GM12878 (cell line): ENCODE data around the gene CHST5. TPM values are rescaled to one million over a fixed set of nuclear protein-coding genes. Genes with fewer than 3 reads are reported as not detected.

Experiments
- ATAC-seq: fragments of 200-7000 bp; cut with Tn5 transposase; 3 replicates; pipeline ENCODE4 v1.9.1; 2020; ENCODE audit warnings: mild to moderate bottlenecking, moderate library complexity
- BruUV-seq: library from RNA; stranded (reverse); fragments of 400-500 nt; replicated peaks from 2 replicates; lab custom pipeline; 2021; lab: Mats Ljungman, UMichigan
- CTCF ChIA-PET: fragments of 300-600 bp; sonication (Branson Sonifier 250); formaldehyde crosslinking; extraction: SDS; loops from one replicate; lab custom pipeline; 2021; ENCODE audit warnings: inconsistent platforms; lab: Yijun Ruan, JAX
- POLR2A ChIA-PET: fragments of 350-600 bp; formaldehyde crosslinking; extraction: SDS; loops from one replicate; lab custom pipeline; 2021; ENCODE audit warnings: inconsistent platforms; lab: Charles Lee
- RAD21 ChIA-PET: fragments of 300-600 bp; sonication (Branson Sonifier 250); formaldehyde crosslinking; loops from one replicate; lab custom pipeline; 2023; ENCODE audit warnings: antibody characterized with exemption; ENCODE audit not compliant: unreplicated experiment; lab: Charles Lee
- SMC1A ChIA-PET: fragments of 300-600 bp; sonication (Branson Sonifier 250); formaldehyde crosslinking; loops from one replicate; lab custom pipeline; 2023; ENCODE audit not compliant: unreplicated experiment, uncharacterized antibody; lab: Charles Lee
- DNase-seq: peaks from one replicate; pipeline ENCODE4 v3.0.0-alpha.2; 2011; ENCODE audit warnings: low read depth, low spot score
- FAIRE-seq: peaks from 3 replicates; lab custom pipeline; 2011; peaks lifted over from hg19 to GRCh38; lab: Jason Lieb, UNC
- H2AFZ ChIP-seq: 2 replicates; pipeline ENCODE4 v1.6.0; 2011; ENCODE audit warnings: low read depth, low read length, control low read depth; ENCODE audit not compliant: control insufficient read depth
- H3K27ac ChIP-seq: 2 replicates; pipeline ENCODE4 v1.5.1; 2011; ENCODE audit warnings: control low read depth; ENCODE audit not compliant: control insufficient read depth, insufficient read depth
- H3K27me3 ChIP-seq, 2 experiments: replicated peaks in 1 of 2; 2 replicates each; pipeline versions ENCODE4 v1.6.0 to v1.6.1; 2011; ENCODE audit warnings: low read length in 1 of 2; ENCODE audit not compliant: control insufficient read depth in 2 of 2, insufficient read depth in 2 of 2
- H3K36me3 ChIP-seq, 2 experiments: 2 replicates each; pipeline ENCODE4 v1.5.1; 2011; ENCODE audit warnings: low read length in 1 of 2; ENCODE audit not compliant: control insufficient read depth in 2 of 2, insufficient read depth in 2 of 2
- H3K4me1 ChIP-seq: 2 replicates; pipeline ENCODE4 v1.6.1; 2011; ENCODE audit warnings: mild to moderate bottlenecking, low read length, moderate library complexity, mixed read lengths; ENCODE audit not compliant: control insufficient read depth, insufficient read depth
- H3K4me2 ChIP-seq: 2 replicates; pipeline ENCODE4 v1.6.0; 2011; ENCODE audit warnings: control low read depth; ENCODE audit not compliant: control insufficient read depth, insufficient read depth
- H3K4me3 ChIP-seq: fragments of 200-600 bp; sonication (generic); 2 replicates; pipeline ENCODE4 v1.5.1; 2016
- H3K79me2 ChIP-seq: 2 replicates; pipeline ENCODE4 v1.6.0; 2011; ENCODE audit warnings: low read length; ENCODE audit not compliant: control insufficient read depth, insufficient read depth
- H3K9ac ChIP-seq: 2 replicates; pipeline ENCODE4 v1.8.0; 2011; ENCODE audit warnings: low read length, control low read depth, mixed read lengths; ENCODE audit not compliant: control insufficient read depth, insufficient read depth
- H3K9me3 ChIP-seq: replicated peaks from 3 replicates; pipeline ENCODE4 v1.5.1; 2011; ENCODE audit warnings: mild to moderate bottlenecking, low read length; ENCODE audit not compliant: control insufficient read depth, insufficient read depth
- H4K20me1 ChIP-seq: 2 replicates; pipeline ENCODE4 v1.6.0; 2011; ENCODE audit not compliant: control insufficient read depth, insufficient read depth
- CBX5 ChIP-seq: sonication (generic); IDR thresholded peaks from 2 replicates; pipeline ENCODE4 v1.6.1; 2016; ENCODE audit warnings: low read depth, moderate library complexity, mild to moderate bottlenecking, inconsistent platforms
- CHD4 ChIP-seq: fragments of 200-600 bp; sonication (generic); IDR thresholded peaks from 2 replicates; pipeline ENCODE4 v1.6.1; 2016; ENCODE audit warnings: mild to moderate bottlenecking
- EGR1 ChIP-seq, 2 experiments: IDR thresholded peaks; 1 replicate in 1 of 2; 2 replicates in 1 of 2; pipeline ENCODE4 v1.6.1; 2011 to 2012; ENCODE audit warnings: low read depth in 2 of 2, low read length in 2 of 2, borderline replicate concordance in 1 of 2, mild to moderate bottlenecking in 1 of 2, moderate library complexity in 1 of 2
- GATAD2B ChIP-seq: fragments of 450-650 bp; conservative IDR thresholded peaks from 2 replicates; pipeline ENCODE4 v1.6.1; 2017; ENCODE audit warnings: low read depth, mild to moderate bottlenecking, moderate library complexity
- HCFC1 ChIP-seq: fragments of 150-350 bp; IDR thresholded peaks from 2 replicates; pipeline ENCODE4 v1.6.1; 2014; ENCODE audit warnings: low read length
- IKZF2 ChIP-seq, 2 experiments: fragments of 450-650 bp; IDR thresholded peaks; 2 replicates each; pipeline ENCODE4 v1.6.1; 2017; ENCODE audit warnings: mild to moderate bottlenecking in 2 of 2, moderate library complexity in 2 of 2
- MEF2B ChIP-seq: fragments of 450-650 bp; IDR thresholded peaks from 2 replicates; pipeline ENCODE4 v1.6.1; 2018; ENCODE audit warnings: mild to moderate bottlenecking, moderate library complexity; ENCODE audit not compliant: partially characterized antibody, poor library complexity, severe bottlenecking
- MYB ChIP-seq: fragments of 150-350 bp; IDR thresholded peaks from 2 replicates; pipeline ENCODE4 v1.6.1; 2014; ENCODE audit warnings: mild to moderate bottlenecking, low read depth, low read length, borderline replicate concordance
- NFIC ChIP-seq: IDR thresholded peaks from 2 replicates; pipeline ENCODE4 v1.6.1; 2012; ENCODE audit warnings: low read depth, mild to moderate bottlenecking, inconsistent platforms, low read length, moderate library complexity
- NRF1 ChIP-seq: conservative IDR thresholded peaks from 2 replicates; pipeline ENCODE4 v1.6.1; 2011; ENCODE audit warnings: mild to moderate bottlenecking, low read depth, low read length, improper control_type of control experiment
- POLR2A ChIP-seq: IDR thresholded peaks from 2 replicates; pipeline ENCODE4 v1.6.1; 2011; ENCODE audit warnings: low read depth, mild to moderate bottlenecking, low read length
- POLR2AphosphoS2 ChIP-seq: IDR thresholded peaks from 2 replicates; pipeline ENCODE4 v1.6.1; 2011; ENCODE audit warnings: low read depth, mild to moderate bottlenecking, low read length, improper control_type of control experiment, moderate library complexity
- POLR2AphosphoS5 ChIP-seq: IDR thresholded peaks from 2 replicates; pipeline ENCODE4 v1.6.1; 2011; ENCODE audit warnings: mild to moderate bottlenecking, low read length, inconsistent platforms
- RCOR1 ChIP-seq: conservative IDR thresholded peaks from 2 replicates; pipeline ENCODE4 v1.6.1; 2012; ENCODE audit warnings: low read depth, low read length, improper control_type of control experiment
- RUNX3 ChIP-seq: IDR thresholded peaks from 2 replicates; pipeline ENCODE4 v1.6.1; 2012; ENCODE audit warnings: low read length, inconsistent platforms
- SMC3 ChIP-seq: IDR thresholded peaks from 2 replicates; pipeline ENCODE4 v1.6.1; 2011; ENCODE audit warnings: low read length, improper control_type of control experiment, borderline replicate concordance
- SREBF2 ChIP-seq: IDR thresholded peaks from 2 replicates; pipeline ENCODE4 v1.6.1; 2012; ENCODE audit warnings: mild to moderate bottlenecking, low read length
- TAF1 ChIP-seq: IDR thresholded peaks from 2 replicates; pipeline ENCODE4 v1.6.1; 2011; ENCODE audit warnings: mild to moderate bottlenecking, low read depth, low read length, borderline replicate concordance
- TCF12 ChIP-seq: IDR thresholded peaks from 2 replicates; pipeline ENCODE4 v1.6.1; 2011; ENCODE audit warnings: low read depth, mild to moderate bottlenecking, low read length
- ZNF24 ChIP-seq: fragments of 450-650 bp; IDR thresholded peaks from 2 replicates; pipeline ENCODE4 v1.6.1; 2017; ENCODE audit warnings: antibody characterized with exemption, mild to moderate bottlenecking
- WGBS: methylation state at CpG from one replicate; pipeline ENCODE4 v1.1.6; 2016; ENCODE audit warnings: low lambda C conversion rate; ENCODE audit not compliant: insufficient replicate concordance, insufficient coverage; ENCODE audit errors: missing lambda C conversion rate; 5-methylcytosine and 5-hydroxymethylcytosine counted together
- in situ Hi-C: fragments of 300-500 bp; cut with MboI; formaldehyde crosslinking; loops from 9 replicates; pipeline ENCODE4 v1.14.3; 2018; ENCODE audit warnings: mixed read lengths
- intact Hi-C: fragments of 100-400 bp; cut with micrococcal nuclease; formaldehyde crosslinking; loops from one replicate; pipeline ENCODE4 v1.14.2; 2022; ENCODE audit not compliant: unreplicated experiment
- polyA plus RNA-seq, 11 experiments: library from polyadenylated mRNA; depleted of rRNA in 4 of 11; unstranded in 6 of 11; stranded (reverse) in 5 of 11; fragments of >200 nt; fragmentation: Nextera tagmentation in 4 of 11; fragmentation: Illumina TruSeq in 1 of 11; extraction: Ambion mirVana in 4 of 11; extraction: Trizol in 1 of 11; gene quantifications; 1 replicate in 1 of 11; 2 replicates in 10 of 11; pipeline versions ENCODE4 v1.2.1 to v1.2.3, GENCODE V29; 2011 to 2016; ENCODE audit warnings: inconsistent platforms in 2 of 11, missing spikeins in 2 of 11, low read depth in 1 of 11
- total RNA-seq, 4 experiments: library from RNA; depleted of rRNA in 3 of 4; stranded (reverse); fragments of >200 nt in 3 of 4; fragmentation: Illumina TruSeq in 1 of 4; extraction: Trizol in 1 of 4; gene quantifications; 2 replicates each; pipeline versions ENCODE4 v1.2.1 to v1.2.3, GENCODE V29; 2013 to 2021
- TF ChIP-seq, protein P1 (sequence below): fragments of 450-650 bp; IDR thresholded peaks from 2 replicates; pipeline ENCODE4 v1.6.1; 2017; ENCODE audit warnings: mild to moderate bottlenecking, moderate library complexity

The CHST5 gene
- total and polyA plus RNA-seq, 10 of the 15 experiments (the other 5 are each of a cell fraction or from before 2014, with no cell fraction given) = 0.04 to 0.43 (median 0.14) TPM; not detected in 6

GRCh38 chr16:75486014-75486675 is 49.8 kb downstream of the CHST5 start:
- Histone ChIP-seq H3K36me3 (no peaks in the 10 kb centered on the region), H3K27ac (peak overlapping the region; percentile 74), H3K4me1 (peaks cover 39% of the 10 kb centered on the region), H3K4me2 (peak overlapping the region; percentile 83), H3K9ac (peak overlapping the region; percentile 46), H3K27me3 (no peaks in the 10 kb centered on the region), H3K4me3 (no peak overlapping the region), H4K20me1 (no peaks in the 10 kb centered on the region), H2AFZ (peak overlapping the region; percentile 68), H3K79me2 (no peaks in the 10 kb centered on the region), H3K9me3 (no peaks in the 10 kb centered on the region)
- BruUV-seq = no TSS peak
- in situ Hi-C loops = no loop called here
- ChIA-PET CTCF (interaction anchor here (0.6 to 3.7 kb wide), 8 partner anchors 14 to 1231 kb away, joined by 3 to 20 read pairs (median 5); partner anchors contain the start of genes CFDP1 and TMEM170A), POLR2A (interaction anchor here (1.4 kb wide), 1 partner anchor 24 kb away, joined by 3 read pairs; no protein-coding TSS in a partner anchor), SMC1A (interaction anchor here (1.3 to 3.0 kb wide), 7 partner anchors 9 to 135 kb away, joined by 3 to 13 read pairs (median 7); no protein-coding TSS in a partner anchor), RAD21 (interaction anchor here (1.0 to 3.4 kb wide), 7 partner anchors 10 to 278 kb away, joined by 3 to 19 read pairs (median 4); partner anchors contain the start of genes KARS1 and TERF2IP)
- no peak for DNase-seq
- intact Hi-C loops = no loop called here
- ATAC-seq = peak; percentile 46
- WGBS = 62% methylated on average over 9 of the region's 9 CpGs
- no peak for FAIRE-seq
- TF ChIP-seq RCOR1 = no peak
- TF ChIP-seq CBX5 = no peak
- no peak for TF ChIP-seq MYB
- no peak for TF ChIP-seq POLR2AphosphoS2
- TF ChIP-seq IKZF2 (IDR thresholded peaks at IDR 0.05) = peak; percentile 26 to 34; a peak in 3 of 4 replicates
- TF ChIP-seq MEF2B = peak; percentile 37
- TF ChIP-seq SREBF2 = no peak
- no peak for TF ChIP-seq NFIC
- TF ChIP-seq ZNF24 = no peak
- no peak for TF ChIP-seq TCF12
- no peak for TF ChIP-seq POLR2AphosphoS5
- TF ChIP-seq EGR1 (IDR thresholded peaks at IDR 0.05; ENCODE audit: borderline replicate concordance in 1 of 2, low read depth in 2 of 2, low read length in 2 of 2) = no peak
- TF ChIP-seq, protein P1, sequence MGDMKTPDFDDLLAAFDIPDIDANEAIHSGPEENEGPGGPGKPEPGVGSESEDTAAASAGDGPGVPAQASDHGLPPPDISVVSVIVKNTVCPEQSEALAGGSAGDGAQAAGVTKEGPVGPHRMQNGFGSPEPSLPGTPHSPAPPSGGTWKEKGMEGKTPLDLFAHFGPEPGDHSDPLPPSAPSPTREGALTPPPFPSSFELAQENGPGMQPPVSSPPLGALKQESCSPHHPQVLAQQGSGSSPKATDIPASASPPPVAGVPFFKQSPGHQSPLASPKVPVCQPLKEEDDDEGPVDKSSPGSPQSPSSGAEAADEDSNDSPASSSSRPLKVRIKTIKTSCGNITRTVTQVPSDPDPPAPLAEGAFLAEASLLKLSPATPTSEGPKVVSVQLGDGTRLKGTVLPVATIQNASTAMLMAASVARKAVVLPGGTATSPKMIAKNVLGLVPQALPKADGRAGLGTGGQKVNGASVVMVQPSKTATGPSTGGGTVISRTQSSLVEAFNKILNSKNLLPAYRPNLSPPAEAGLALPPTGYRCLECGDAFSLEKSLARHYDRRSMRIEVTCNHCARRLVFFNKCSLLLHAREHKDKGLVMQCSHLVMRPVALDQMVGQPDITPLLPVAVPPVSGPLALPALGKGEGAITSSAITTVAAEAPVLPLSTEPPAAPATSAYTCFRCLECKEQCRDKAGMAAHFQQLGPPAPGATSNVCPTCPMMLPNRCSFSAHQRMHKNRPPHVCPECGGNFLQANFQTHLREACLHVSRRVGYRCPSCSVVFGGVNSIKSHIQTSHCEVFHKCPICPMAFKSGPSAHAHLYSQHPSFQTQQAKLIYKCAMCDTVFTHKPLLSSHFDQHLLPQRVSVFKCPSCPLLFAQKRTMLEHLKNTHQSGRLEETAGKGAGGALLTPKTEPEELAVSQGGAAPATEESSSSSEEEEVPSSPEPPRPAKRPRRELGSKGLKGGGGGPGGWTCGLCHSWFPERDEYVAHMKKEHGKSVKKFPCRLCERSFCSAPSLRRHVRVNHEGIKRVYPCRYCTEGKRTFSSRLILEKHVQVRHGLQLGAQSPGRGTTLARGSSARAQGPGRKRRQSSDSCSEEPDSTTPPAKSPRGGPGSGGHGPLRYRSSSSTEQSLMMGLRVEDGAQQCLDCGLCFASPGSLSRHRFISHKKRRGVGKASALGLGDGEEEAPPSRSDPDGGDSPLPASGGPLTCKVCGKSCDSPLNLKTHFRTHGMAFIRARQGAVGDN = no peak
- no peak for TF ChIP-seq CHD4
- TF ChIP-seq NRF1 = no peak
- TF ChIP-seq RUNX3 = peak; percentile 64
- no peak for TF ChIP-seq HCFC1
- TF ChIP-seq GATAD2B = 0 out of 2 replicates have a peak, but pooled peaks have one; percentile 11
- TF ChIP-seq POLR2A = peak; percentile 18; the same call in 1 of the 2 replicates
- TF ChIP-seq TAF1 = no peak
- no peak for TF ChIP-seq SMC3
